Right ventricle myocardium superior (tissue), 1 donor: Measurements from ENCODE around the gene SLC16A2. TPM values are rescaled to one million over a fixed set of nuclear protein-coding genes. Genes with fewer than 3 reads are reported as not detected.

Experiments used
- total RNA-seq: library from RNA; stranded (reverse); fragmentation: NEBNext Ultra II Directional; extraction: Animal tissue kit (Norgen Biotek cat#: 25700); gene quantifications from one replicate; pipeline ENCODE4 v1.2.1, GENCODE V29; 2021
- donor health status: DM: no; HTN: yes; CAD: no; lungs with severe emphysema.

The SLC16A2 gene
- total RNA-seq, 1 donor from 2014 or later = 5.7 TPM

Other genes starting within 250 kb of the SLC16A2 start
- gene ZCCHC13, start 117.3 kb upstream of the SLC16A2 start, total RNA-seq = not detected
- 18.7 TPM for gene RLIM, start 193.1 kb downstream of the SLC16A2 start, total RNA-seq